Ovary (tissue), 9 donors: Measurements from ENCODE around the gene HIPK4. TPM values are rescaled to one million over a fixed set of nuclear protein-coding genes. Genes with fewer than 3 reads are reported as not detected.

Experiments
- DNase-seq, 5 donors: peaks; one replicate each; pipeline ENCODE4 v3.0.0-alpha.2; 2019 to 2020
- H3K27ac ChIP-seq, 2 donors: fragments of 200-600 bp; one replicate each; pipeline versions ENCODE4 v1.5.1 to v1.8.0; 2019 to 2022
- H3K27me3 ChIP-seq: fragments of 200-600 bp; one replicate; pipeline ENCODE4 v1.8.0; 2022
- H3K36me3 ChIP-seq: fragments of 200-600 bp; sonication (generic); one replicate; pipeline ENCODE4 v1.5.1; 2019
- H3K4me1 ChIP-seq: one replicate; pipeline ENCODE4 v1.8.1; 2013; ENCODE audit warnings: mild to moderate bottlenecking, moderate library complexity; ENCODE audit not compliant: insufficient read depth
- H3K4me3 ChIP-seq: fragments of 200-600 bp; sonication (generic); one replicate; pipeline ENCODE4 v1.5.1; 2017
- H3K9me3 ChIP-seq, 2 donors: fragments of 200-600 bp in 1 of 2; sonication (generic) in 1 of 2; one replicate each; pipeline versions ENCODE4 v1.5.1 to v1.8.1; 2013 to 2019; ENCODE audit warnings: mild to moderate bottlenecking in 1 of 2, moderate library complexity in 1 of 2
- CTCF ChIP-seq, 3 donors: fragments of 450-650 bp in 2 of 3; fragments of 200-600 bp in 1 of 3; IDR thresholded peaks; one replicate each; pipeline versions ENCODE4 v1.5.1 to v1.8.0; 2016 to 2022; ENCODE audit warnings: antibody characterized with exemption in 3 of 3, mild to moderate bottlenecking in 1 of 3
- EP300 ChIP-seq: sonication (generic); formaldehyde crosslinking; IDR thresholded peaks from one replicate; pipeline ENCODE4 v1.6.1; 2017; ENCODE audit warnings: antibody characterized with exemption
- POLR2A ChIP-seq: fragments of 450-650 bp; IDR thresholded peaks from one replicate; pipeline ENCODE4 v1.6.1; 2017; ENCODE audit warnings: antibody characterized with exemption, mild to moderate bottlenecking, moderate library complexity
- WGBS, 3 donors: extraction: QIAGEN DNeasy Blood & Tissue Kit in 1 of 3; methylation state at CpG; one replicate each; pipeline versions ENCODE4 v1.1.5 to v1.1.7; 2013 to 2017; 5-methylcytosine and 5-hydroxymethylcytosine counted together
- intact Hi-C, 4 donors: fragments of 100-400 bp; cut with DNase I; formaldehyde crosslinking; loops; one replicate each; pipeline versions ENCODE4 v1.11.0 to v1.15.1; 2022 to 2023
- polyA plus RNA-seq, 2 donors: library from polyadenylated mRNA; stranded (reverse); fragments of 200-250 nt in 1 of 2; fragments of 350-450 nt in 1 of 2; fragmentation: Illumina TruSeq in 1 of 2; extraction: RNeasy Lipid Tissue Mini Kit (QIAGEN cat#74804) in 1 of 2; gene quantifications; one replicate each; pipeline ENCODE4 v1.2.3, GENCODE V29; 2013 to 2014
- total RNA-seq, 7 donors: library from RNA; depleted of rRNA in 2 of 7; stranded (reverse); fragments of >200 nt in 2 of 7; fragmentation: NEBNext Ultra II Directional in 3 of 7; extraction: Animal tissue kit (Norgen Biotek cat#: 25700) in 3 of 7; gene quantifications; one replicate each; pipeline versions ENCODE4 v1.1.0 to v1.2.4, GENCODE V29; 2016 to 2023
- donor health status: DM: no; HTN: no; CAD: no; lungs with moderate emphysema.
- donor health status: DM: no; HTN: no; CAD: no.
- donor health status: Bipolar disorder and iron deficiency.
- donor health status: DM: yes; HTN: yes; CAD: no.
- donor health status: DM: no; HTN: no; CAD: no.
- donor health status: DM: yes; HTN: yes; CAD: no.

HIPK4 gene
- total and polyA plus RNA-seq, 9 donors: 0.11 to 0.35 (median 0.13) TPM; not detected in 4

GRCh38 chr19:40414542-40415535, 24.9 kb upstream of the HIPK4 start:
- DNase-seq: no peak
- H3K27ac ChIP-seq: no peak overlapping the region
- no peak overlapping the region for H3K4me3 ChIP-seq
- no peaks in the 10 kb centered on the region for H3K9me3 ChIP-seq
- intact Hi-C loops: no loop called here
- H3K4me1 ChIP-seq: no peaks in the 10 kb centered on the region
- TF ChIP-seq CTCF (IDR thresholded peaks at IDR 0.05): no peak
- WGBS, 3 donors: 76 to 88% (median 78%) methylated on average over 20 to 21 of the region's 21 CpGs
- H3K27me3 ChIP-seq: no peaks in the 10 kb centered on the region
- no peaks in the 10 kb centered on the region for H3K36me3 ChIP-seq

- Histone ChIP-seq H3K9me3 (no peaks in the 10 kb centered on the region), H3K27ac (no peak within 1 kb of the TSS), H3K36me3 (no peaks in the 10 kb centered on the region), H3K4me1 (no peaks in the 10 kb centered on the region), H3K4me3 (no peak within 1 kb of the TSS), H3K27me3 (no peaks in the 10 kb centered on the region)
- intact Hi-C loops: no loop called here
- no peak for DNase-seq
- TF ChIP-seq EP300 (no peak), POLR2A (no peak), CTCF (IDR thresholded peaks at IDR 0.05) (no peak)
- WGBS, 3 donors: 15 to 16% (median 15%) methylated on average over 18 of the region's 18 CpGs
Observed at GRCh38 chr19:40413291-40413845, 23.4 kb upstream of the HIPK4 start, which contains the start of gene PRX. TSS of gene PRX (minus strand) at chr19:40413378. CDS start at chr19:40407932, 5,446 bp downstream.

- no peak for DNase-seq
- Histone ChIP-seq H3K4me1 (no peaks in the 10 kb centered on the region), H3K9me3 (no peaks in the 10 kb centered on the region), H3K27ac (no peak overlapping the region), H3K4me3 (no peak overlapping the region), H3K27me3 (no peaks in the 10 kb centered on the region), H3K36me3 (no peaks in the 10 kb centered on the region)
- intact Hi-C loops: no loop called here
- TF ChIP-seq POLR2A (no peak), EP300 (no peak), CTCF (IDR thresholded peaks at IDR 0.05) (no peak)
- WGBS, 3 donors: 53 to 67% (median 60%) methylated on average over 4 of the region's 4 CpGs
Observed at GRCh38 chr19:40412866-40413265, 22.9 kb upstream of the HIPK4 start.

- WGBS, 3 donors: 48 to 63% (median 49%) methylated on average over 8 of the region's 8 CpGs
Observed at GRCh38 chr19:40411958-40412499, 22.0 kb upstream of the HIPK4 start.

More at GRCh38 chr19:40411958-40412499, 22.0 kb upstream of the HIPK4 start:
- no peak for TF ChIP-seq POLR2A
- TF ChIP-seq EP300: no peak
- no peak for TF ChIP-seq CTCF (IDR thresholded peaks at IDR 0.05)
- Histone ChIP-seq H3K27ac (no peak overlapping the region), H3K4me1 (no peaks in the 10 kb centered on the region), H3K27me3 (no peaks in the 10 kb centered on the region), H3K36me3 (no peaks in the 10 kb centered on the region), H3K9me3 (no peaks in the 10 kb centered on the region), H3K4me3 (no peak overlapping the region)
- intact Hi-C loops: no loop called here
- DNase-seq: peak in 1 of 5 donors; percentile 13
